ENCODE results near the gene EHHADH.

Gene EHHADH

GRCh38 chr3:185157347-185157746 is 96.5 kb downstream of the EHHADH start:
- TF ChIP-seq POLR2AphosphoS5 (IDR thresholded peaks at IDR 0.05; ENCODE audit: low read depth, low read length) (no peak), REST (IDR thresholded peaks at IDR 0.05; ENCODE audit: insufficient read depth in 1 of 2, low read depth in 2 of 2, low read length in 2 of 2) (no peak), TAF1 (IDR thresholded peaks at IDR 0.05; ENCODE audit: borderline replicate concordance, insufficient read depth, low read length) (no peak), SIN3A (IDR thresholded peaks at IDR 0.05; ENCODE audit: borderline replicate concordance, insufficient read depth, low read length) (no peak), FOXP2 (optimal IDR thresholded peaks at IDR 0.05; ENCODE audit: borderline replicate concordance, extremely low read depth, extremely low read length, insufficient read depth) (no peak)

GRCh38 chr3:185155678-185156077 is 98.2 kb downstream of the EHHADH start:
- no peak for TF ChIP-seq FOXP2 (optimal IDR thresholded peaks at IDR 0.05; ENCODE audit: borderline replicate concordance, extremely low read depth, extremely low read length, insufficient read depth)
- TF ChIP-seq REST (IDR thresholded peaks at IDR 0.05; ENCODE audit: insufficient read depth in 1 of 2, low read depth in 2 of 2, low read length in 2 of 2) = no peak
- no peak for TF ChIP-seq POLR2AphosphoS5 (IDR thresholded peaks at IDR 0.05; ENCODE audit: low read depth, low read length)
- TF ChIP-seq SIN3A (IDR thresholded peaks at IDR 0.05; ENCODE audit: borderline replicate concordance, insufficient read depth, low read length) = no peak
- TF ChIP-seq TAF1 (IDR thresholded peaks at IDR 0.05; ENCODE audit: borderline replicate concordance, insufficient read depth, low read length) = no peak

DNA sequence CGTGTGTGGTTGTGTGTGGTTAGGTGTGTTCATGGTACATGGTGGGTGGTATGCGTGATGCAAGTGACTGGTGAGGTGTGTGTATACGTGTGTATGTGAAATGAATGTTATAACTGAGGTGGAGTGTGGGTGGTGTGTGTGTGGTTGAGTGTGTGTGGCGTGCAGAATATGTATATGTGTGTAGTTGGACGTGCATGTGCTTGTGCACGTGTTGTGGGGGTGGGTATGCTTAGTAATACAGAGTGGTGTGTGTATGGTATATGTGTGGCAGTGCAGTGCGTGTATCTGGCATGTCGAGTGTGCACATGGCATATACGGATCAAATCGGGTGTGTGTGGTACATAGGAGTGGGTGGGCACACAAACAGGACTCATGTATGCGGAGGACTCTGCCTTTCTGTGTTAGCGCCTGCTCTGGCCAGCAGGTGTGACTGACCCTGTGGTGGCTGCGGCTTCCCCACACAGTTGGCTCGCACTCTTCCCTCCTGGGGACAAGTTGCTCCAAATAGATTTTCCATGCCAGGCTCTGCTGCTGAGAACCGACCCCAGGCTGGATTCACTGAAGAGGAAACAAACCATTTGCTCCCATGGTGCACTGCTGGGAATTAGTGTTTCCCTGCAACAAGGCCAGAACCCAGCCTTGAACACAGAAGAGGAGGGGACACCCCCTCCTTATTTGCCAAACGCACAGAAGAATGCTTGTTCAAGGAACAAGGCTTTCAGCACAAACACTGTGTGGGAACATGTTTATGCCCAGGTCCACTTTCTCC is 99.8 kb downstream of the EHHADH start:
- TF ChIP-seq POLR2AphosphoS5 (IDR thresholded peaks at IDR 0.05; ENCODE audit: low read depth, low read length) = no peak
- TF ChIP-seq REST (IDR thresholded peaks at IDR 0.05; ENCODE audit: insufficient read depth in 1 of 2, low read depth in 2 of 2, low read length in 2 of 2) = no peak
- TF ChIP-seq TAF1 (IDR thresholded peaks at IDR 0.05; ENCODE audit: borderline replicate concordance, insufficient read depth, low read length) = no peak
- TF ChIP-seq SIN3A (IDR thresholded peaks at IDR 0.05; ENCODE audit: borderline replicate concordance, insufficient read depth, low read length) = no peak
- no peak for TF ChIP-seq FOXP2 (optimal IDR thresholded peaks at IDR 0.05; ENCODE audit: borderline replicate concordance, extremely low read depth, extremely low read length, insufficient read depth)

DNA sequence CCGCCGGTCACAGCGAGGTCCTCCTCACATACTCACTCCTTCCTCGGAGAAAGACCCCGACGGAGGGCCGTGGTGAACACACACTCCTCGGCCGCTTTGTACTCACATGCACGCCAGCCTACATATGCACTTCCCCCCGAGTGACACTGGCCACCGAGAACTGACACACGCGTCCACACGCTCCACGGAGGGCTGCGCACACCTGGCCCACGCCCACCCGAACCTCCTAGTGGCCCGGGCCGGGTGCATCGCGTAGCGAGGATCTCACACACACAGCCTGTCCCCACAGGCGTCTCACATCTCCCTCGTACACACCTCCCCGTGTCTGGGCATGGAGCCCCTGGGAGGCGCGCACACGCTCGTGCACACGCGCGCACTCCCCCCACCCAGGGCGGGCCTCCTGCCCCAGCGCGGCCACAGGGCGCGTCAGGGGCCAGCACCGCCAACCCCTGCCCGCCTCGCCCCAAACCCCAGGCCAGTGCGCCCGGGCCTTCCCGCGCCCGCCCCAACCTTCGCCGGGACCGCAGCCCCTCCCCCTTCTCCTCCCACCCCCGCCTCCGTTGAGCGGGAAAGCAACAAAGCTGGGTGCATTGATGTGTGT is 100.6 kb downstream of the EHHADH start:
- TF ChIP-seq POLR2AphosphoS5 (IDR thresholded peaks at IDR 0.05; ENCODE audit: low read depth, low read length) = no peak
- no peak for TF ChIP-seq REST (IDR thresholded peaks at IDR 0.05; ENCODE audit: insufficient read depth in 1 of 2, low read depth in 2 of 2, low read length in 2 of 2)
